A673 (cell line): Measurements from ENCODE around the gene CAST. TPM values are rescaled to one million over a fixed set of nuclear protein-coding genes. Genes with fewer than 3 reads are reported as not detected.

ENCODE experiments used
- BruUV-seq: library from RNA; stranded (reverse); fragments of 400-500 nt; replicated peaks from 2 replicates; lab custom pipeline; 2021; lab: Mats Ljungman, UMichigan
- CTCF ChIA-PET: fragments of 300-600 bp; sonication (Branson Sonifier 250); formaldehyde crosslinking; loops from one replicate; lab custom pipeline; 2022; ENCODE audit warnings: antibody characterized with exemption; lab: Charles Lee
- POLR2A ChIA-PET: fragments of 300-600 bp; sonication (Branson Sonifier 250); formaldehyde crosslinking; loops from one replicate; lab custom pipeline; 2022; ENCODE audit warnings: antibody characterized with exemption; ENCODE audit not compliant: low non-redundant PET; lab: Charles Lee
- DNase-seq: peaks from one replicate; pipeline ENCODE4 v3.0.0-alpha.2; 2015; ENCODE audit warnings: low spot score
- H3K27ac ChIP-seq: fragments of 200-600 bp; sonication (generic); 2 replicates; pipeline ENCODE4 v1.5.1; 2016; ENCODE audit warnings: mixed run types, low read depth, mild to moderate bottlenecking, mixed read lengths, antibody characterized with exemption, low read length; ENCODE audit not compliant: poor library complexity, severe bottlenecking
- H3K27me3 ChIP-seq: fragments of 200-600 bp; sonication (generic); replicated peaks from 2 replicates; pipeline ENCODE4 v1.6.1; 2017; ENCODE audit warnings: mixed run types, low read depth, mild to moderate bottlenecking, mixed read lengths, antibody characterized with exemption, low read length; ENCODE audit not compliant: insufficient read depth, poor library complexity
- H3K36me3 ChIP-seq: fragments of 200-600 bp; sonication (generic); 2 replicates; pipeline ENCODE4 v1.6.1; 2016; ENCODE audit warnings: mixed run types, mild to moderate bottlenecking, mixed read lengths, antibody characterized with exemption, low read length; ENCODE audit not compliant: insufficient read depth, poor library complexity, severe bottlenecking
- H3K4me1 ChIP-seq: fragments of 200-600 bp; sonication (generic); 2 replicates; pipeline ENCODE4 v1.6.1; 2017; ENCODE audit warnings: mixed run types, mild to moderate bottlenecking, mixed read lengths, antibody characterized with exemption, low read length; ENCODE audit not compliant: insufficient read depth, poor library complexity, severe bottlenecking
- H3K4me3 ChIP-seq: fragments of 200-600 bp; sonication (generic); 2 replicates; pipeline ENCODE4 v1.5.1; 2016; ENCODE audit warnings: low read depth, mixed run types, mild to moderate bottlenecking, mixed read lengths, low read length; ENCODE audit not compliant: poor library complexity, severe bottlenecking
- H3K9me3 ChIP-seq: fragments of 200-600 bp; sonication (generic); 2 replicates; pipeline ENCODE4 v1.6.1; 2016; ENCODE audit warnings: mixed run types, low read depth, mild to moderate bottlenecking, mixed read lengths, antibody characterized with exemption, low read length; ENCODE audit not compliant: poor library complexity, severe bottlenecking
- EZH2 ChIP-seq: fragments of 200-600 bp; sonication (generic); IDR thresholded peaks from 2 replicates; pipeline ENCODE4 v1.6.1; 2017; ENCODE audit warnings: borderline replicate concordance, low read depth, mild to moderate bottlenecking, mixed read lengths, antibody characterized with exemption, low read length; ENCODE audit not compliant: poor library complexity, severe bottlenecking
- intact Hi-C: fragments of 100-400 bp; cut with micrococcal nuclease; formaldehyde crosslinking; loops from one replicate; pipeline ENCODE4 v1.10.0; 2022; ENCODE audit not compliant: unreplicated experiment
- total RNA-seq: library from RNA; stranded (reverse); gene quantifications from 2 replicates; pipeline ENCODE4 v1.2.3, GENCODE V29; 2021
- TF ChIP-seq, protein P1 (sequence below): fragments of 300-800, 200-600 bp; sonication (generic); conservative IDR thresholded peaks from 2 replicates; pipeline ENCODE4 v1.5.1; 2017; ENCODE audit warnings: low read depth, mild to moderate bottlenecking, antibody characterized with exemption, low read length, moderate library complexity, mixed read lengths

Gene CAST
- total RNA-seq, 1 experiment from 2014 or later = 66.8 TPM

DNA sequence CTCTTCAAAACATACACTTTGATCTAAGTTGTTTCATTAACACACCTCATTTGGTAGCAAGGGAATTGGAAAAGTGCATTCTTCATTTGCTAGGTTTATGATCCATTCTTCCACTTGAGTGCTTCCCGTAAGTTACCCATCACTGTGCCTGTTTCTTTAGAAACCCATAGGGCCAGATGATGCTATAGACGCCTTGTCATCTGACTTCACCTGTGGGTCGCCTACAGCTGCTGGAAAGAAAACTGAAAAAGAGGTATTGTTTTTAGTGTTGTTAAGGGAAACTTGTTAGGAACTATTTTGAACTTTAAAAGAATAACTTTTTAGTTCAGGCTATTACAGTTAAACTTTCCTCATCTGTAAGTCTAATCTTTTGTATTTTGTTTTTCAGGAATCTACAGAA, 78.9 kb downstream of the CAST start:
- no peak overlapping the region for H3K27ac ChIP-seq
- intact Hi-C loops = no loop called here
- no peaks in the 10 kb centered on the region for H3K27me3 ChIP-seq
- no peak for DNase-seq
- TF ChIP-seq, protein P1, sequence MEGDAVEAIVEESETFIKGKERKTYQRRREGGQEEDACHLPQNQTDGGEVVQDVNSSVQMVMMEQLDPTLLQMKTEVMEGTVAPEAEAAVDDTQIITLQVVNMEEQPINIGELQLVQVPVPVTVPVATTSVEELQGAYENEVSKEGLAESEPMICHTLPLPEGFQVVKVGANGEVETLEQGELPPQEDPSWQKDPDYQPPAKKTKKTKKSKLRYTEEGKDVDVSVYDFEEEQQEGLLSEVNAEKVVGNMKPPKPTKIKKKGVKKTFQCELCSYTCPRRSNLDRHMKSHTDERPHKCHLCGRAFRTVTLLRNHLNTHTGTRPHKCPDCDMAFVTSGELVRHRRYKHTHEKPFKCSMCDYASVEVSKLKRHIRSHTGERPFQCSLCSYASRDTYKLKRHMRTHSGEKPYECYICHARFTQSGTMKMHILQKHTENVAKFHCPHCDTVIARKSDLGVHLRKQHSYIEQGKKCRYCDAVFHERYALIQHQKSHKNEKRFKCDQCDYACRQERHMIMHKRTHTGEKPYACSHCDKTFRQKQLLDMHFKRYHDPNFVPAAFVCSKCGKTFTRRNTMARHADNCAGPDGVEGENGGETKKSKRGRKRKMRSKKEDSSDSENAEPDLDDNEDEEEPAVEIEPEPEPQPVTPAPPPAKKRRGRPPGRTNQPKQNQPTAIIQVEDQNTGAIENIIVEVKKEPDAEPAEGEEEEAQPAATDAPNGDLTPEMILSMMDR = no peak
- no peak for TF ChIP-seq EZH2
- peaks cover 6% of the 10 kb centered on the region for H3K36me3 ChIP-seq
- POLR2A ChIA-PET = no interaction called here
- H3K4me1 ChIP-seq = peaks cover 27% of the 10 kb centered on the region
- CTCF ChIA-PET = no interaction called here
- no TSS peak for BruUV-seq
- no peak overlapping the region for H3K4me3 ChIP-seq
- no peaks in the 10 kb centered on the region for H3K9me3 ChIP-seq

GRCh38 chr5:96741891-96742309, 79.7 kb downstream of the CAST start:
- no peak for DNase-seq
- ChIA-PET POLR2A (no interaction called here), CTCF (interaction anchor here (0.6 kb wide), 1 partner anchor 789 kb away, joined by 4 read pairs; no protein-coding TSS in a partner anchor)
- H3K4me3 ChIP-seq = no peak overlapping the region
- no peaks in the 10 kb centered on the region for H3K9me3 ChIP-seq
- peaks cover 6% of the 10 kb centered on the region for H3K36me3 ChIP-seq
- H3K27me3 ChIP-seq = no peaks in the 10 kb centered on the region
- TF ChIP-seq EZH2 = no peak
- TF ChIP-seq, protein P1 = no peak
- intact Hi-C loops = no loop called here
- BruUV-seq = no TSS peak
- H3K4me1 ChIP-seq = peaks cover 33% of the 10 kb centered on the region
- H3K27ac ChIP-seq = no peak overlapping the region

GRCh38 chr5:96742538-96742937, 80.4 kb downstream of the CAST start:
- BruUV-seq = no TSS peak
- H3K4me1 ChIP-seq = peaks cover 33% of the 10 kb centered on the region
- H3K4me3 ChIP-seq = no peak overlapping the region
- no peaks in the 10 kb centered on the region for H3K9me3 ChIP-seq
- intact Hi-C loops = no loop called here
- POLR2A ChIA-PET = no interaction called here
- CTCF ChIA-PET = no interaction called here
- no peak for TF ChIP-seq EZH2
- TF ChIP-seq, protein P1 = no peak
- no peak for DNase-seq
- no peaks in the 10 kb centered on the region for H3K27me3 ChIP-seq
- no peak overlapping the region for H3K27ac ChIP-seq
- peaks cover 6% of the 10 kb centered on the region for H3K36me3 ChIP-seq
